Osteoblast (primary cell): ENCODE data around the gene PPP6R3. TPM values are rescaled to one million over a fixed set of nuclear protein-coding genes. Genes with fewer than 3 reads are reported as not detected.
"Not testable (repeated sequence)": the region's sequence is repeated elsewhere in the genome, so short reads cannot be mapped to it uniquely, and the experiment has no call there.

Experiments used
- DNase-seq: peaks from one replicate; pipeline ENCODE4 v3.0.0; 2011; ENCODE audit warnings: low spot score, mixed read lengths; ENCODE audit not compliant: insufficient read length; ENCODE audit errors: missing footprints
- H2AFZ ChIP-seq: 2 replicates; pipeline ENCODE4 v1.6.0; 2011; ENCODE audit warnings: mild to moderate bottlenecking, low read length
- H3K27ac ChIP-seq: 2 replicates; pipeline ENCODE4 v1.5.1; 2011; ENCODE audit warnings: mild to moderate bottlenecking, low read depth, low read length, moderate library complexity
- H3K27me3 ChIP-seq: 2 replicates; pipeline ENCODE4 v1.6.0; 2012; ENCODE audit warnings: mild to moderate bottlenecking, control low read depth, inconsistent platforms, low read length, moderate library complexity; ENCODE audit not compliant: insufficient read depth
- H3K36me3 ChIP-seq: 2 replicates; pipeline ENCODE4 v1.5.1; 2011; ENCODE audit warnings: mild to moderate bottlenecking, low read length, control low read depth, moderate library complexity; ENCODE audit not compliant: insufficient read depth
- H3K4me1 ChIP-seq: 2 replicates; pipeline ENCODE4 v1.5.1; 2011; ENCODE audit warnings: mild to moderate bottlenecking, low read length, control low read depth, moderate library complexity; ENCODE audit not compliant: insufficient read depth
- H3K4me2 ChIP-seq: 2 replicates; pipeline ENCODE4 v1.6.0; 2011; ENCODE audit warnings: mild to moderate bottlenecking, low read length; ENCODE audit not compliant: insufficient read depth
- H3K4me3 ChIP-seq: fragments of 200-600 bp; sonication (generic); 3 replicates; pipeline ENCODE4 v1.5.1; 2012; ENCODE audit warnings: mild to moderate bottlenecking, low read length, inconsistent platforms; ENCODE audit not compliant: insufficient read depth
- H3K79me2 ChIP-seq: 2 replicates; pipeline ENCODE4 v1.6.0; 2012; ENCODE audit warnings: mild to moderate bottlenecking, low read length, control low read depth, inconsistent platforms; ENCODE audit not compliant: insufficient read depth
- H3K9me3 ChIP-seq: 2 replicates; pipeline ENCODE4 v1.5.1; 2011; ENCODE audit warnings: low read depth, low read length, control low read depth
- H4K20me1 ChIP-seq: 2 replicates; pipeline ENCODE4 v1.6.0; 2012; ENCODE audit warnings: mild to moderate bottlenecking, low read length, control low read depth; ENCODE audit not compliant: insufficient read depth
- total RNA-seq: library from RNA; depleted of rRNA; stranded (reverse); fragments of >200 nt; gene quantifications from 2 replicates; pipeline ENCODE4 v1.2.3, GENCODE V29; 2012
- TF ChIP-seq, protein P1 (sequence below): IDR thresholded peaks from 2 replicates; pipeline ENCODE4 v1.5.1; 2011; ENCODE audit warnings: mild to moderate bottlenecking, low read depth, low read length, moderate library complexity; ENCODE audit errors: extremely low read depth

The PPP6R3 gene
- total RNA-seq, 1 donor, result 131 TPM

GRCh38 chr11:68610452-68611116 lies 150.0 kb downstream of the PPP6R3 start:
- no peak overlapping the region for H3K4me3 ChIP-seq
- DNase-seq, result peak; percentile 46
- no peak overlapping the region for H3K27ac ChIP-seq
- no peaks in the 10 kb centered on the region for H3K79me2 ChIP-seq
- H3K4me1 ChIP-seq, result no peaks in the 10 kb centered on the region
- H2AFZ ChIP-seq, result no peak overlapping the region
- no peaks in the 10 kb centered on the region for H3K27me3 ChIP-seq
- peaks cover 91% of the 10 kb centered on the region for H3K36me3 ChIP-seq
- no peaks in the 10 kb centered on the region for H3K9me3 ChIP-seq
- TF ChIP-seq, protein P1, sequence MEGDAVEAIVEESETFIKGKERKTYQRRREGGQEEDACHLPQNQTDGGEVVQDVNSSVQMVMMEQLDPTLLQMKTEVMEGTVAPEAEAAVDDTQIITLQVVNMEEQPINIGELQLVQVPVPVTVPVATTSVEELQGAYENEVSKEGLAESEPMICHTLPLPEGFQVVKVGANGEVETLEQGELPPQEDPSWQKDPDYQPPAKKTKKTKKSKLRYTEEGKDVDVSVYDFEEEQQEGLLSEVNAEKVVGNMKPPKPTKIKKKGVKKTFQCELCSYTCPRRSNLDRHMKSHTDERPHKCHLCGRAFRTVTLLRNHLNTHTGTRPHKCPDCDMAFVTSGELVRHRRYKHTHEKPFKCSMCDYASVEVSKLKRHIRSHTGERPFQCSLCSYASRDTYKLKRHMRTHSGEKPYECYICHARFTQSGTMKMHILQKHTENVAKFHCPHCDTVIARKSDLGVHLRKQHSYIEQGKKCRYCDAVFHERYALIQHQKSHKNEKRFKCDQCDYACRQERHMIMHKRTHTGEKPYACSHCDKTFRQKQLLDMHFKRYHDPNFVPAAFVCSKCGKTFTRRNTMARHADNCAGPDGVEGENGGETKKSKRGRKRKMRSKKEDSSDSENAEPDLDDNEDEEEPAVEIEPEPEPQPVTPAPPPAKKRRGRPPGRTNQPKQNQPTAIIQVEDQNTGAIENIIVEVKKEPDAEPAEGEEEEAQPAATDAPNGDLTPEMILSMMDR, result peak; percentile 35
- peaks cover 4% of the 10 kb centered on the region for H4K20me1 ChIP-seq
- no peak overlapping the region for H3K4me2 ChIP-seq

DNA sequence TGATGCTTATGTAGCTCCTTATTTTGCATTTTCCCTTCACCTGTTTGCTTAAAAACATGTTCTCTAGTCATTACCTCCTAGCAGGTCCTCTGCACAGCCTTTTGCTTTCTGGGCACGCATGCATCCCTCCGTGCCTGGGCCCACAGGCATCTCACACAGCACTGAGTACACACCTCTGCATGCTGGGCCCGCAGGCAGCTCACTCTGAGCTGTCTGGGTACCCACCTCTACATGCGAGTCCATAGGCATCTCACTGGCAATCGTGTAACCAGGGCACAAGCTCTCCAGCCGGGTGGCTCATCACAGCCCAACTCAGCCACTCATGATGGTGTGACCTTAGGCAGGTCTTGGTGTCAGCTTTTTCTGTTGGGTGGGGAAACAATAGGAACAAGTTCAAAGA lies 155.1 kb downstream of the PPP6R3 start:
- Histone ChIP-seq H3K9me3 (no peaks in the 10 kb centered on the region), H2AFZ (no peak overlapping the region), H3K27me3 (no peaks in the 10 kb centered on the region), H3K27ac (no peak overlapping the region), H3K36me3 (peaks cover 52% of the 10 kb centered on the region), H3K79me2 (no peaks in the 10 kb centered on the region), H3K4me3 (no peak overlapping the region), H3K4me1 (no peaks in the 10 kb centered on the region), H4K20me1 (peaks cover 6% of the 10 kb centered on the region), H3K4me2 (no peak overlapping the region)
- TF ChIP-seq, protein P1, result no peak
- DNase-seq, result no peak

DNA sequence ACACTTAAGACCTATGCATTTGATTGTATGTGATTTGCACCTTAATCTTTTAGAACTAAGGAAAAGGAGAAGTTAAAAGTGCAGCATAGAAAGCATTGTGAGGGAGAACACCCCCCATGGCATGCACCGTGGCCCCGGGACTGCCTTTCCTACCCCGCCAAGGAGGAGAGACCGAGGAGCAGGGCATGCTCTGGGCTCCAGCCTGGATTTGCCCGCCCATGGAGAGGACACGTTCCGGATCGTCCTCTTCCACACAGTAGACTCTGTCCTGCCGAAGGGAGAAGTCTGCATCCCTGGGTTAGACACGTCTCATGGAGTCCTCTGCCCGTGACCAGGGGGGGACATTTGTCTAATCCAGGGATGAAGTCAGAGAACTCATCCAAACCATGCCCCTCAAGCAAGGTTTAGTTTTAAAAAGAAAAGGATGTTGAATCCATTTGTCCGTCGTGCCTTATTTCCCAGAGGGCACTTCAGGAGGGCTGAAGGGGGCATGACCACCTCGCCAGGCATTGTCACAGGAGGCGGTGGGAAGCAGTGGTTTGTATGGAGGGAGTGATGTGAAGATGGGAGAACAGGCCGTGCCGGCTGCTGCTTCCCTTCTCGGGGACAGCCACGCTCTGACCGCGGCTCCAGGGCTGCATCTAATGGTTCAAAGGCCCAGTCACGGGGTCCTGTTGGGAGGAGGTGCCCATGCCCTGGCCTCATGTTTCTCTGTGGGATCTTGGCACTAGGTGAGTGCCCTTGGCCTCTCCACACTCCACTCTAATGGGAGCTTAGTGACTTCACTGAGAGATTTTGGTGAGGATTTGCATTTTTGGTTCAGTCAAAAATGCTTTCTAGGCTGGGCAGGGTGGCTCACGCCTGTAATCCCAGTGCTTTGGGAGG lies 157.6 kb downstream of the PPP6R3 start:
- Histone ChIP-seq H3K9me3 (no peaks in the 10 kb centered on the region), H3K4me3 (no peak overlapping the region), H3K4me1 (no peaks in the 10 kb centered on the region), H3K4me2 (no peak overlapping the region), H2AFZ (no peak overlapping the region), H3K27me3 (peaks cover 2% of the 10 kb centered on the region), H4K20me1 (peaks cover 2% of the 10 kb centered on the region), H3K79me2 (no peaks in the 10 kb centered on the region), H3K36me3 (peaks cover 30% of the 10 kb centered on the region), H3K27ac (no peak overlapping the region)
- DNase-seq, result peak; percentile 34
- TF ChIP-seq, protein P1, result no peak

GRCh38 chr11:68621826-68622225 lies 161.3 kb downstream of the PPP6R3 start:
- Histone ChIP-seq H3K4me2 (no peak overlapping the region), H3K36me3 (no peaks in the 10 kb centered on the region)
- no peak for DNase-seq

DNA sequence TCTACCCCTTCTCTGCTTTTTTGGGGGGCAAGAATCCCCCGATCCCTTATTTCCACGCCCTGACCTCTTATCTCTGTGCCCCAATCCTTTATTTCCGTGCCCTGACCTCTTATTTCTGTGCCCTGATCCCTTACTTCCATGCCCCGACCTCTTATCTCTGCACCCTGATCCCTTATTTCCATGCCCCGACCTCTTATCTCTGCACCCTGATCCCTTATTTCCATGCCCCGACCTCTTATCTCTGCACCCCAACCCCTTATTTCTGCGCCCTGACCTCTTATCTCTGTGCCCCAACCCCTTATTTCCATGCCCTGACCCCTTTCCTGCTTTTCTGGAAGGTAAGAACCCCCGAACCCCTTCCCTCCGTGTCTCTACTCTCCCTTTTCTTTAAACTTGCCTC lies 163.2 kb downstream of the PPP6R3 start:
- H3K4me2 ChIP-seq, H4K20me1 ChIP-seq, H3K9me3 ChIP-seq, H3K27me3 ChIP-seq, H3K4me1 ChIP-seq, H3K79me2 ChIP-seq, H3K36me3 ChIP-seq, H3K27ac ChIP-seq, H2AFZ ChIP-seq, H3K4me3 ChIP-seq, DNase-seq: not testable (repeated sequence)

More at GRCh38 chr11:68621826-68622225, 161.3 kb downstream of the PPP6R3 start:
- Histone ChIP-seq H2AFZ (no peak overlapping the region), H3K9me3 (no peaks in the 10 kb centered on the region), H4K20me1 (peaks cover 2% of the 10 kb centered on the region), H3K27me3 (peaks cover 2% of the 10 kb centered on the region), H3K79me2 (no peaks in the 10 kb centered on the region), H3K4me3 (no peak overlapping the region), H3K27ac (no peak overlapping the region), H3K4me1 (no peaks in the 10 kb centered on the region)
- TF ChIP-seq, protein P1, result no peak
